Esophagus squamous epithelium (tissue), 5 donors: Measurements from ENCODE around the gene C11orf21. TPM values are rescaled to one million over a fixed set of nuclear protein-coding genes. Genes with fewer than 3 reads are reported as not detected.

Experiments used
- DNase-seq: peaks from one replicate; lab custom pipeline; 2025; lab: John Stamatoyannopoulos, UW
- H3K27ac ChIP-seq, 4 donors: fragments of 200-600 bp; sonication (generic); one replicate each; pipeline ENCODE4 v1.5.1; 2016 to 2019; ENCODE audit warnings: mild to moderate bottlenecking in 1 of 4
- H3K27me3 ChIP-seq, 4 donors: fragments of 200-600 bp; sonication (generic); 1 replicate in 3 of 4; 2 replicates in 1 of 4; pipeline versions ENCODE4 v1.5.1 to v1.6.0; 2017 to 2021; ENCODE audit warnings: antibody characterized with exemption in 1 of 4
- H3K36me3 ChIP-seq, 3 donors: fragments of 200-600 bp; sonication (generic); one replicate each; pipeline ENCODE4 v1.5.1; 2016 to 2019
- H3K4me1 ChIP-seq, 3 donors: fragments of 200-600 bp; sonication (generic); one replicate each; pipeline ENCODE4 v1.5.1; 2017 to 2019
- H3K4me3 ChIP-seq, 4 donors: fragments of 200-600 bp; sonication (generic); 1 replicate in 3 of 4; 2 replicates in 1 of 4; pipeline ENCODE4 v1.5.1; 2016 to 2019; ENCODE audit warnings: mild to moderate bottlenecking in 2 of 4, moderate library complexity in 1 of 4
- H3K9me3 ChIP-seq, 3 donors: fragments of 200-600 bp; sonication (generic); one replicate each; pipeline ENCODE4 v1.5.1; 2016 to 2019
- CTCF ChIP-seq, 6 experiments: fragments of 450-650 bp in 4 of 6; fragments of 200-600 bp in 2 of 6; sonication (generic) in 2 of 6; IDR thresholded peaks; one replicate each; pipeline ENCODE4 v1.5.1; 2016 to 2019; ENCODE audit warnings: antibody characterized with exemption in 6 of 6, mild to moderate bottlenecking in 4 of 6, moderate library complexity in 4 of 6
- POLR2A ChIP-seq, 4 donors: fragments of 450-650 bp; IDR thresholded peaks; one replicate each; pipeline ENCODE4 v1.6.1; 2017; ENCODE audit warnings: antibody characterized with exemption in 4 of 4, mild to moderate bottlenecking in 4 of 4, moderate library complexity in 3 of 4
- WGBS, 2 donors: methylation state at CpG; one replicate each; pipeline ENCODE4 v1.1.5; 2018; 5-methylcytosine and 5-hydroxymethylcytosine counted together
- intact Hi-C: fragments of 100-400 bp; cut with DNase I; formaldehyde crosslinking; loops from one replicate; pipeline ENCODE4 v1.15.0; 2022
- total RNA-seq, 4 donors: library from RNA; depleted of rRNA; stranded (reverse); fragments of >200 nt; gene quantifications; one replicate each; pipeline ENCODE4 v1.1.0, GENCODE V29; 2016
- donor health status: DM: yes; HTN: yes; CAD: no.

Gene C11orf21
- total RNA-seq, 4 donors from 2014 or later, result 0.30 to 0.94 (median 0.76) TPM; not detected in 1

GRCh38 chr11:2308713-2309112 lies 7.0 kb upstream of the C11orf21 start:
- H3K27ac ChIP-seq, result no peak overlapping the region
- intact Hi-C loops, result no loop called here

GRCh38 chr11:2307501-2308331 lies 6.0 kb upstream of the C11orf21 start:
- no peaks in the 10 kb centered on the region for H3K9me3 ChIP-seq
- no peak overlapping the region for H3K4me3 ChIP-seq
- TF ChIP-seq CTCF (IDR thresholded peaks at IDR 0.05), result no peak
- no peak for TF ChIP-seq POLR2A (IDR thresholded peaks at IDR 0.05)
- intact Hi-C loops, result no loop called here
- no peak for DNase-seq
- peaks cover 33 to 69% (median 50%) of the 10 kb centered on the region in 3 donors for H3K4me1 ChIP-seq
- WGBS, 2 donors, result 89 to 100% methylated on average over 1 to 11 of the region's 23 CpGs
- no peaks in the 10 kb centered on the region for H3K36me3 ChIP-seq
- H3K27me3 ChIP-seq, result no peaks in the 10 kb centered on the region
- peak overlapping the region in 3 of 4 donors; percentile 71 to 89 (median 84) for H3K27ac ChIP-seq

More at GRCh38 chr11:2308713-2309112, 7.0 kb upstream of the C11orf21 start:
- Histone ChIP-seq H3K4me3 (no peak overlapping the region), H3K27me3 (no peaks in the 10 kb centered on the region), H3K36me3 (no peaks in the 10 kb centered on the region), H3K4me1 (peaks cover 33 to 68% (median 47%) of the 10 kb centered on the region in 3 donors), H3K9me3 (no peaks in the 10 kb centered on the region)
- DNase-seq, result no peak
- 100% methylated on average over 3 of the region's 7 CpGs; no CpG with 5 or more reads in 1 of the 2 donors for whole genome bisulfite sequencing, 2 donors
- TF ChIP-seq CTCF (IDR thresholded peaks at IDR 0.05) (no peak), POLR2A (IDR thresholded peaks at IDR 0.05) (no peak)

GRCh38 chr11:2306877-2307500 lies 5.3 kb upstream of the C11orf21 start:
- intact Hi-C loops, result no loop called here
- Histone ChIP-seq H3K9me3 (no peaks in the 10 kb centered on the region), H3K27ac (peak overlapping the region; percentile 34 to 89 (median 78)), H3K27me3 (no peaks in the 10 kb centered on the region), H3K4me3 (no peak overlapping the region), H3K4me1 (peaks cover 33 to 68% (median 43%) of the 10 kb centered on the region in 3 donors), H3K36me3 (no peaks in the 10 kb centered on the region)
- TF ChIP-seq CTCF (IDR thresholded peaks at IDR 0.05), result no peak
- TF ChIP-seq POLR2A (IDR thresholded peaks at IDR 0.05), result no peak
- no peak for DNase-seq
- 0 to 39% methylated on average over 2 to 6 of the region's 14 CpGs for WGBS, 2 donors

GRCh38 chr11:2306452-2306823 lies 4.7 kb upstream of the C11orf21 start:
- no peak for DNase-seq

More at GRCh38 chr11:2306452-2306823, 4.7 kb upstream of the C11orf21 start:
- intact Hi-C loops, result no loop called here
- Histone ChIP-seq H3K9me3 (no peaks in the 10 kb centered on the region), H3K36me3 (no peaks in the 10 kb centered on the region), H3K4me3 (no peak overlapping the region), H3K4me1 (peaks cover 32 to 62% (median 38%) of the 10 kb centered on the region in 3 donors), H3K27me3 (no peaks in the 10 kb centered on the region), H3K27ac (peak overlapping the region; percentile 57 to 89 (median 78))
- no peak for TF ChIP-seq CTCF (IDR thresholded peaks at IDR 0.05)
- no peak for TF ChIP-seq POLR2A (IDR thresholded peaks at IDR 0.05)
- WGBS, 2 donors, result 29 to 30% methylated on average over 4 of the region's 4 CpGs
